BLaER1 (cell line): Measurements from ENCODE around the gene HEG1.

Experiments
- H3K27ac ChIP-seq: shearing (Covaris generic); formaldehyde crosslinking; 2 replicates; pipeline ENCODE4 v1.8.1; 2022
- H3K27me3 ChIP-seq: shearing (Covaris generic); formaldehyde crosslinking; 2 replicates; pipeline ENCODE4 v1.8.1; 2022
- H3K36me3 ChIP-seq: shearing (Covaris generic); formaldehyde crosslinking; 2 replicates; pipeline ENCODE4 v1.8.1; 2022
- H3K4me1 ChIP-seq: shearing (Covaris generic); formaldehyde crosslinking; 2 replicates; pipeline ENCODE4 v1.8.1; 2022
- H3K4me2 ChIP-seq: shearing (Covaris generic); formaldehyde crosslinking; 2 replicates; pipeline ENCODE4 v1.8.1; 2022
- H3K4me3 ChIP-seq: shearing (Covaris generic); formaldehyde crosslinking; 2 replicates; pipeline ENCODE4 v1.8.1; 2022
- H3K9ac ChIP-seq: shearing (Covaris generic); formaldehyde crosslinking; 2 replicates; pipeline ENCODE4 v1.8.1; 2022
- H3K9me3 ChIP-seq: shearing (Covaris generic); formaldehyde crosslinking; 2 replicates; pipeline ENCODE4 v1.8.1; 2022
- H4K20me1 ChIP-seq: shearing (Covaris generic); formaldehyde crosslinking; 2 replicates; pipeline ENCODE4 v1.8.1; 2022
- Cebpa-rat ChIP-seq: shearing (Covaris generic); IDR thresholded peaks from 2 replicates; pipeline ENCODE4 v1.8.1; 2022

HEG1 gene

GRCh38 chr3:125003859-125004595 lies 51.8 kb downstream of the HEG1 start:
- H3K9ac ChIP-seq = no peak overlapping the region
- no peaks in the 10 kb centered on the region for H4K20me1 ChIP-seq
- H3K9me3 ChIP-seq = no peaks in the 10 kb centered on the region
- H3K27me3 ChIP-seq = no peaks in the 10 kb centered on the region
- H3K4me3 ChIP-seq = no peak overlapping the region
- H3K36me3 ChIP-seq = peaks cover 91% of the 10 kb centered on the region
- H3K27ac ChIP-seq = no peak overlapping the region
- H3K4me2 ChIP-seq = no peak overlapping the region
- TF ChIP-seq Cebpa-rat = no peak
- H3K4me1 ChIP-seq = no peaks in the 10 kb centered on the region

GRCh38 chr3:125003369-125003853 lies 52.4 kb downstream of the HEG1 start:
- TF ChIP-seq Cebpa-rat = no peak
- H3K4me2 ChIP-seq = no peak overlapping the region
- no peak overlapping the region for H3K9ac ChIP-seq
- no peaks in the 10 kb centered on the region for H3K4me1 ChIP-seq
- no peaks in the 10 kb centered on the region for H4K20me1 ChIP-seq
- no peak overlapping the region for H3K4me3 ChIP-seq
- no peak overlapping the region for H3K27ac ChIP-seq
- peaks cover 93% of the 10 kb centered on the region for H3K36me3 ChIP-seq
- H3K27me3 ChIP-seq = no peaks in the 10 kb centered on the region
- H3K9me3 ChIP-seq = no peaks in the 10 kb centered on the region

GRCh38 chr3:125002414-125003368 lies 53.1 kb downstream of the HEG1 start:
- Histone ChIP-seq H3K27me3 (no peaks in the 10 kb centered on the region), H3K4me1 (no peaks in the 10 kb centered on the region), H3K4me3 (no peak overlapping the region), H3K27ac (no peak overlapping the region), H3K9me3 (no peaks in the 10 kb centered on the region), H3K36me3 (peaks cover 93% of the 10 kb centered on the region), H4K20me1 (no peaks in the 10 kb centered on the region), H3K9ac (no peak overlapping the region), H3K4me2 (no peak overlapping the region)
- TF ChIP-seq Cebpa-rat = no peak

- H4K20me1 ChIP-seq = no peaks in the 10 kb centered on the region
- peaks cover 95% of the 10 kb centered on the region for H3K36me3 ChIP-seq
- no peak overlapping the region for H3K9ac ChIP-seq
- H3K27ac ChIP-seq = no peak overlapping the region
- H3K9me3 ChIP-seq = no peaks in the 10 kb centered on the region
- H3K4me2 ChIP-seq = no peak overlapping the region
- no peak overlapping the region for H3K4me3 ChIP-seq
- H3K27me3 ChIP-seq = no peaks in the 10 kb centered on the region
- no peak for TF ChIP-seq Cebpa-rat
- H3K4me1 ChIP-seq = no peaks in the 10 kb centered on the region
Measured at GRCh38 chr3:125001557-125002413, 54.0 kb downstream of the HEG1 start.

GRCh38 chr3:125000661-125001060 lies 55.1 kb downstream of the HEG1 start:
- no peak overlapping the region for H3K9ac ChIP-seq
- peaks cover 92% of the 10 kb centered on the region for H3K36me3 ChIP-seq
- H3K9me3 ChIP-seq = no peaks in the 10 kb centered on the region
- H3K4me3 ChIP-seq = no peak overlapping the region
- TF ChIP-seq Cebpa-rat = no peak
- H3K4me2 ChIP-seq = no peak overlapping the region
- no peaks in the 10 kb centered on the region for H4K20me1 ChIP-seq
- H3K27ac ChIP-seq = no peak overlapping the region
- H3K27me3 ChIP-seq = no peaks in the 10 kb centered on the region
- H3K4me1 ChIP-seq = peaks cover 4% of the 10 kb centered on the region; the same call in 1 of the 2 replicates

- peaks cover 7% of the 10 kb centered on the region; the same call in 1 of the 2 replicates for H3K4me1 ChIP-seq
- no peak overlapping the region for H3K4me2 ChIP-seq
- peaks cover 89% of the 10 kb centered on the region for H3K36me3 ChIP-seq
- H3K9me3 ChIP-seq = no peaks in the 10 kb centered on the region
- TF ChIP-seq Cebpa-rat = no peak
- H3K4me3 ChIP-seq = no peak overlapping the region
- no peaks in the 10 kb centered on the region for H3K27me3 ChIP-seq
- H3K9ac ChIP-seq = no peak overlapping the region
- H4K20me1 ChIP-seq = no peaks in the 10 kb centered on the region
- H3K27ac ChIP-seq = no peak overlapping the region
Measured at GRCh38 chr3:124999897-125000435, 55.8 kb downstream of the HEG1 start.

- Histone ChIP-seq H3K36me3 (peaks cover 87% of the 10 kb centered on the region), H3K4me3 (no peak overlapping the region), H3K4me1 (peaks cover 7% of the 10 kb centered on the region; the same call in 1 of the 2 replicates), H4K20me1 (no peaks in the 10 kb centered on the region), H3K27me3 (no peaks in the 10 kb centered on the region), H3K27ac (no peak overlapping the region), H3K9ac (no peak overlapping the region), H3K9me3 (no peaks in the 10 kb centered on the region), H3K4me2 (no peak overlapping the region)
- TF ChIP-seq Cebpa-rat = no peak
Measured at GRCh38 chr3:124999317-124999716, 56.5 kb downstream of the HEG1 start.

- TF ChIP-seq Cebpa-rat = no peak
- Histone ChIP-seq H3K4me3 (no peak overlapping the region), H3K4me2 (no peak overlapping the region), H3K36me3 (peaks cover 87% of the 10 kb centered on the region), H3K9me3 (no peaks in the 10 kb centered on the region), H3K27me3 (no peaks in the 10 kb centered on the region), H3K4me1 (peaks cover 7% of the 10 kb centered on the region; the same call in 1 of the 2 replicates), H3K27ac (no peak overlapping the region), H3K9ac (no peak overlapping the region), H4K20me1 (no peaks in the 10 kb centered on the region)
Measured at GRCh38 chr3:124998247-124998630, 57.6 kb downstream of the HEG1 start.
